ENCODE measurements around the gene MROH7.

Gene MROH7

DNA sequence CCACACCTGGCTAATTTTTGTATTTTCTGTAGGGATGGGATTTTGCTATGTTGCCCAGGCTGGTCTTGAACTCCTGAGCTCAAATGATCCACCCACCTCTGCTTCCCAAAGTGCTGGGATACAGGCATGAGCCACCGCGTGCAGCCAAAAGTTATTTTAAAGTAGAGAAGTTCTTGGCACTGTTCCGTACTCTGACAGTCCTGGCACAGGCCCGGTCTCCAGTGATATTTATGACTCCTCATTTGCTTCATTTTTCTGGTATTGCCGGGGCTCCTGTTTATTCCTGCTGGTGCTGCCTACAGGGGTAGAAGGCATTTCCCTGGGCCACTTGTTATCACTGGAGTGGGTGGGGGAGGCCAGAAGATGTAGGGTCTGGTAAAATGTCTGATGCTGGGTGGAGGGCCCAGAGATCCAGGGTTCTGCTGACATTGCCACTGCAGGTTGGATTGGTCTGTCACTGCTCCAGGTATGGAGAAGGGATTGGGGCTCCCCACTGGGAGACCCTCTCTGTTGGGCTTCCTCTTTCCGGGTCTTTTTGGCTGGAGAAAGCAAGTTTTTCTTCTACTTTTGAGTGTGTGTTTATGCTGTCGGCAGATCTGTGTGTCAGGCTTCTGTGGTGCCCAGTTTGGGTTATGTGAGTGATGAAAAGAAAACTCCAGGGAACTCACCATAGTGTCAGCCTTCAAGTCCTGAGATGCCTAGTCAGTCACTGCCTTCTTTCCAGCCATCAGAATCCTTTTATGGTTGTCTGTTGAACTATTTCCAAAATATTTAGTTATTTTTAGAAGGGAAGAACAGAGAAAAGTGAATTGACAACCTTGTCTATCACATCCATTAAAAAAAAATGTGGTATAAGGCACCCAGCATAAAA, 4.5 kb downstream of the MROH7 start:
- Histone ChIP-seq H3K79me1 (ENCODE audit: low read length) (no peaks in the 10 kb centered on the region), H3K27me3 (ENCODE audit: insufficient read depth, low read length) (no peaks in the 10 kb centered on the region), H4K12ac (ENCODE audit: low read depth, low read length) (no peak overlapping the region), H2BK5ac (ENCODE audit: low read depth, low read length, poor library complexity) (no peak overlapping the region), H3K4me2 (ENCODE audit: low read length) (no peak overlapping the region), H4K8ac (ENCODE audit: low read depth, low read length) (no peak overlapping the region), H3K79me2 (ENCODE audit: control insufficient read depth, insufficient read depth, low read length, poor library complexity) (no peaks in the 10 kb centered on the region), H3K27ac (ENCODE audit: low read depth, low read length) (no peak overlapping the region), H2BK120ac (ENCODE audit: insufficient read depth, low read length, poor library complexity) (no peak overlapping the region), H2AFZ (ENCODE audit: insufficient read depth, low read length, poor library complexity) (no peak overlapping the region), H3K36me3 (ENCODE audit: control insufficient read depth in 1 of 2, insufficient read depth in 2 of 2, low read length in 2 of 2) (no peaks in the 10 kb centered on the region), H3K4me1 (ENCODE audit: control insufficient read depth in 1 of 2, insufficient read depth in 2 of 2, low read length in 2 of 2) (peaks cover 5 to 8% of the 10 kb centered on the region in 2 experiments), H3K18ac (ENCODE audit: low read length) (no peak overlapping the region), H3K14ac (ENCODE audit: low read length) (no peak overlapping the region), H3K9ac (ENCODE audit: low read length) (no peak overlapping the region), H2BK12ac (ENCODE audit: low read length) (no peak overlapping the region), H4K91ac (ENCODE audit: low read depth, low read length) (no peak overlapping the region), H2AK5ac (ENCODE audit: low read length) (no peak overlapping the region), H3K4me3 (ENCODE audit: low read depth, low read length) (no peak overlapping the region), H3K23ac (ENCODE audit: low read length) (no peak overlapping the region), H3K9me3 (ENCODE audit: insufficient read depth, low read depth, low read length) (peaks cover 3% of the 10 kb centered on the region), H3K4ac (ENCODE audit: low read depth, low read length) (no peak overlapping the region)
- DNase-seq: no peak
- WGBS (ENCODE audit: extremely low coverage, insufficient coverage, insufficient read length): no CpG with 5 or more reads among the region's 7 CpGs

GRCh38 chr1:54649130-54649898, 7.7 kb downstream of the MROH7 start:
- DNase-seq: no peak
- no peak overlapping the region for H3K23ac ChIP-seq (ENCODE audit: low read length)
- peaks cover 3 to 14% of the 10 kb centered on the region in 2 experiments for H3K4me1 ChIP-seq (ENCODE audit: control insufficient read depth in 1 of 2, insufficient read depth in 2 of 2, low read length in 2 of 2)
- H2BK12ac ChIP-seq (ENCODE audit: low read length): no peak overlapping the region
- H3K4ac ChIP-seq (ENCODE audit: low read depth, low read length): no peak overlapping the region
- no peak overlapping the region for H3K9ac ChIP-seq (ENCODE audit: low read length)
- H4K12ac ChIP-seq (ENCODE audit: low read depth, low read length): no peak overlapping the region
- no peak overlapping the region for H2AFZ ChIP-seq (ENCODE audit: insufficient read depth, low read length, poor library complexity)
- no peak overlapping the region for H2BK120ac ChIP-seq (ENCODE audit: insufficient read depth, low read length, poor library complexity)
- no peaks in the 10 kb centered on the region for H3K79me1 ChIP-seq (ENCODE audit: low read length)
- H3K27me3 ChIP-seq (ENCODE audit: insufficient read depth, low read length): no peaks in the 10 kb centered on the region
- no peak overlapping the region for H3K14ac ChIP-seq (ENCODE audit: low read length)
- H3K27ac ChIP-seq (ENCODE audit: low read depth, low read length): no peak overlapping the region
- H3K79me2 ChIP-seq (ENCODE audit: control insufficient read depth, insufficient read depth, low read length, poor library complexity): no peaks in the 10 kb centered on the region
- no peak overlapping the region for H4K91ac ChIP-seq (ENCODE audit: low read depth, low read length)
- no peak overlapping the region for H2AK5ac ChIP-seq (ENCODE audit: low read length)
- no peaks in the 10 kb centered on the region for H3K36me3 ChIP-seq (ENCODE audit: control insufficient read depth in 1 of 2, insufficient read depth in 2 of 2, low read length in 2 of 2)
- H4K8ac ChIP-seq (ENCODE audit: low read depth, low read length): no peak overlapping the region
- no peak overlapping the region for H2BK5ac ChIP-seq (ENCODE audit: low read depth, low read length, poor library complexity)
- no peak overlapping the region for H3K4me2 ChIP-seq (ENCODE audit: low read length)
- H3K18ac ChIP-seq (ENCODE audit: low read length): no peak overlapping the region
- no CpG with 5 or more reads among the region's 5 CpGs for WGBS (ENCODE audit: extremely low coverage, insufficient coverage, insufficient read length)
- no peak overlapping the region for H3K4me3 ChIP-seq (ENCODE audit: low read depth, low read length)
- H3K9me3 ChIP-seq (ENCODE audit: insufficient read depth, low read depth, low read length): no peaks in the 10 kb centered on the region

- H3K23ac ChIP-seq (ENCODE audit: low read length): no peak overlapping the region
- no CpG with 5 or more reads among the region's 1 CpG for WGBS (ENCODE audit: extremely low coverage, insufficient coverage, insufficient read length)
- no peak overlapping the region for H2BK12ac ChIP-seq (ENCODE audit: low read length)
Measured at GRCh38 chr1:54649921-54650320, 8.3 kb downstream of the MROH7 start.

DNA sequence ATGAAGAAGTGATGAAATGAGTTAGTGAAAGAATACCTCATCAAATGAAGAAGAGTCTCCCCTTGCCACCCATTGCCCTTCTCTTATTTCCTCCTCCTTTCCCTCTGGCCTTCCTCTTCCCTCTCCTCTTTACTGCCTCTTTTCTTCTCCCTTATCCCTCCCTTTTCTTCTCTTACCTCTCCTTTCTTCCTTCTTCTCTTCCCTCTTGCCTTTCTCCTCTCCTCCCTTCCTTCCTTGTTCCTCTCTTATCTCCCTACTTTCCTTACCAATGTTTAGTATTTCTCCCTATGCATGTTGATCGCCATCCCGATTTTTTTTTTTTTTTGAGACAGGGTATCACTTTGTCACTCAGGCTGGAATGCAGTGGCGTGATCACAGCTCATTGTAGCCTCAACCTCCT, 8.8 kb downstream of the MROH7 start:
- H3K36me3 ChIP-seq (ENCODE audit: control insufficient read depth in 1 of 2, insufficient read depth in 2 of 2, low read length in 2 of 2): no peaks in the 10 kb centered on the region
- H3K18ac ChIP-seq (ENCODE audit: low read length): no peak overlapping the region
- no peak overlapping the region for H4K91ac ChIP-seq (ENCODE audit: low read depth, low read length)
- peaks cover 3 to 14% of the 10 kb centered on the region in 2 experiments for H3K4me1 ChIP-seq (ENCODE audit: control insufficient read depth in 1 of 2, insufficient read depth in 2 of 2, low read length in 2 of 2)
- no peak overlapping the region for H2BK120ac ChIP-seq (ENCODE audit: insufficient read depth, low read length, poor library complexity)
- H2AK5ac ChIP-seq (ENCODE audit: low read length): no peak overlapping the region
- no CpG with 5 or more reads among the region's 3 CpGs for WGBS (ENCODE audit: extremely low coverage, insufficient coverage, insufficient read length)
- no peak overlapping the region for H3K4me3 ChIP-seq (ENCODE audit: low read depth, low read length)
- no peak overlapping the region for H4K12ac ChIP-seq (ENCODE audit: low read depth, low read length)
- no peaks in the 10 kb centered on the region for H3K27me3 ChIP-seq (ENCODE audit: insufficient read depth, low read length)
- no peak overlapping the region for H3K23ac ChIP-seq (ENCODE audit: low read length)
- H3K4ac ChIP-seq (ENCODE audit: low read depth, low read length): no peak overlapping the region
- H4K8ac ChIP-seq (ENCODE audit: low read depth, low read length): no peak overlapping the region
- H3K4me2 ChIP-seq (ENCODE audit: low read length): no peak overlapping the region
- H3K14ac ChIP-seq (ENCODE audit: low read length): no peak overlapping the region
- H3K79me1 ChIP-seq (ENCODE audit: low read length): no peaks in the 10 kb centered on the region
- no peaks in the 10 kb centered on the region for H3K79me2 ChIP-seq (ENCODE audit: control insufficient read depth, insufficient read depth, low read length, poor library complexity)
- H2BK12ac ChIP-seq (ENCODE audit: low read length): no peak overlapping the region
- no peak overlapping the region for H3K27ac ChIP-seq (ENCODE audit: low read depth, low read length)
- H2AFZ ChIP-seq (ENCODE audit: insufficient read depth, low read length, poor library complexity): no peak overlapping the region
- no peaks in the 10 kb centered on the region for H3K9me3 ChIP-seq (ENCODE audit: insufficient read depth, low read depth, low read length)
- H2BK5ac ChIP-seq (ENCODE audit: low read depth, low read length, poor library complexity): no peak overlapping the region
- H3K9ac ChIP-seq (ENCODE audit: low read length): no peak overlapping the region
- no peak for DNase-seq

More at GRCh38 chr1:54649921-54650320, 8.3 kb downstream of the MROH7 start:
- H4K12ac ChIP-seq (ENCODE audit: low read depth, low read length): no peak overlapping the region
- no peak overlapping the region for H4K91ac ChIP-seq (ENCODE audit: low read depth, low read length)
- no peak overlapping the region for H3K18ac ChIP-seq (ENCODE audit: low read length)
- H3K36me3 ChIP-seq (ENCODE audit: control insufficient read depth in 1 of 2, insufficient read depth in 2 of 2, low read length in 2 of 2): no peaks in the 10 kb centered on the region
- no peaks in the 10 kb centered on the region for H3K9me3 ChIP-seq (ENCODE audit: insufficient read depth, low read depth, low read length)
- H3K79me1 ChIP-seq (ENCODE audit: low read length): no peaks in the 10 kb centered on the region
- H3K4me1 ChIP-seq (ENCODE audit: control insufficient read depth in 1 of 2, insufficient read depth in 2 of 2, low read length in 2 of 2): peaks cover 3 to 14% of the 10 kb centered on the region in 2 experiments
- no peak overlapping the region for H4K8ac ChIP-seq (ENCODE audit: low read depth, low read length)
- H3K4ac ChIP-seq (ENCODE audit: low read depth, low read length): no peak overlapping the region
- H3K9ac ChIP-seq (ENCODE audit: low read length): no peak overlapping the region
- H2BK120ac ChIP-seq (ENCODE audit: insufficient read depth, low read length, poor library complexity): no peak overlapping the region
- no peak overlapping the region for H3K4me3 ChIP-seq (ENCODE audit: low read depth, low read length)
- H2AFZ ChIP-seq (ENCODE audit: insufficient read depth, low read length, poor library complexity): no peak overlapping the region
- DNase-seq: no peak
- H3K27ac ChIP-seq (ENCODE audit: low read depth, low read length): no peak overlapping the region
- H2BK5ac ChIP-seq (ENCODE audit: low read depth, low read length, poor library complexity): no peak overlapping the region
- H3K4me2 ChIP-seq (ENCODE audit: low read length): no peak overlapping the region
- H3K14ac ChIP-seq (ENCODE audit: low read length): no peak overlapping the region
- H3K27me3 ChIP-seq (ENCODE audit: insufficient read depth, low read length): no peaks in the 10 kb centered on the region
- no peaks in the 10 kb centered on the region for H3K79me2 ChIP-seq (ENCODE audit: control insufficient read depth, insufficient read depth, low read length, poor library complexity)
- H2AK5ac ChIP-seq (ENCODE audit: low read length): no peak overlapping the region

Measured in trophoblast cell (in vitro differentiated cells and primary cell).